GM19043 (cell line): Measurements from ENCODE around the gene ZFPL1.

Source experiments
- ATAC-seq: cut with Tn5 transposase; IDR thresholded peaks from one replicate; pipeline ENCODE4 v1.9.1; 2021; ENCODE audit warnings: low read depth; ENCODE audit not compliant: unreplicated experiment

ZFPL1 gene

GRCh38 chr11:65126624-65127274 lies 42.7 kb downstream of the ZFPL1 start:
- ATAC-seq = no peak

GRCh38 chr11:65127473-65128181 lies 43.6 kb downstream of the ZFPL1 start:
- ATAC-seq = no peak

GRCh38 chr11:65128182-65129145 lies 44.4 kb downstream of the ZFPL1 start:
- ATAC-seq = no peak

GRCh38 chr11:65129649-65130441 lies 45.8 kb downstream of the ZFPL1 start:
- ATAC-seq = no peak

- ATAC-seq = no peak
Observed at GRCh38 chr11:65130631-65131416, 46.8 kb downstream of the ZFPL1 start.

GRCh38 chr11:65131417-65131776 lies 47.4 kb downstream of the ZFPL1 start:
- no peak for ATAC-seq

GRCh38 chr11:65131895-65132237 lies 47.8 kb downstream of the ZFPL1 start:
- ATAC-seq = no peak

GRCh38 chr11:65132238-65132987 lies 48.4 kb downstream of the ZFPL1 start:
- no peak for ATAC-seq

GRCh38 chr11:65132988-65133700 lies 49.1 kb downstream of the ZFPL1 start:
- no peak for ATAC-seq

- ATAC-seq = no peak
Observed at GRCh38 chr11:65133724-65134123, 49.7 kb downstream of the ZFPL1 start.

GRCh38 chr11:65134240-65134951 lies 50.4 kb downstream of the ZFPL1 start, which contains the start of gene SYVN1:
TSS of gene SYVN1 (minus strand) at chr11:65134519. CDS start at chr11:65133601, 918 bp downstream.
- peak; percentile 44 for ATAC-seq

GRCh38 chr11:65134952-65135632 lies 51.1 kb downstream of the ZFPL1 start:
- ATAC-seq = peak; percentile 62

- no peak for ATAC-seq
Observed at GRCh38 chr11:65135633-65136145, 51.7 kb downstream of the ZFPL1 start.

GRCh38 chr11:65136515-65137096 lies 52.6 kb downstream of the ZFPL1 start:
- no peak for ATAC-seq
